Thyroid gland (tissue), 4 donors: ENCODE results near the gene PEPD. TPM values are rescaled to one million over a fixed set of nuclear protein-coding genes. Genes with fewer than 3 reads are reported as not detected.

Experiments used
- DNase-seq, 2 donors: peaks; one replicate each; pipeline ENCODE4 v3.0.0-alpha.2; 2019
- H3K27ac ChIP-seq, 3 donors: fragments of 200-600 bp; sonication (generic); 1 replicate in 2 of 3; 2 replicates in 1 of 3; pipeline ENCODE4 v1.5.1; 2016 to 2019; ENCODE audit warnings: mild to moderate bottlenecking in 1 of 3, moderate library complexity in 1 of 3
- H3K27me3 ChIP-seq: fragments of 200-600 bp; sonication (generic); one replicate; pipeline ENCODE4 v1.5.1; 2019
- H3K36me3 ChIP-seq, 2 donors: fragments of 200-600 bp; sonication (generic); one replicate each; pipeline ENCODE4 v1.5.1; 2016 to 2019
- H3K4me1 ChIP-seq, 2 donors: fragments of 200-600 bp; sonication (generic); one replicate each; pipeline ENCODE4 v1.5.1; 2017 to 2019
- H3K4me3 ChIP-seq, 3 donors: fragments of 200-600 bp; sonication (generic); replicated peaks in 1 of 3; 1 replicate in 2 of 3; 2 replicates in 1 of 3; pipeline ENCODE4 v1.5.1; 2016; ENCODE audit warnings: mild to moderate bottlenecking in 1 of 3
- H3K9me3 ChIP-seq: fragments of 200-600 bp; sonication (generic); one replicate; pipeline ENCODE4 v1.5.1; 2017
- CTCF ChIP-seq, 6 experiments: fragments of 200-600 bp in 3 of 6; fragments of 450-650 bp in 3 of 6; sonication (generic) in 3 of 6; IDR thresholded peaks; one replicate each; pipeline ENCODE4 v1.5.1; 2016 to 2019; ENCODE audit warnings: antibody characterized with exemption in 6 of 6, mild to moderate bottlenecking in 2 of 6, inconsistent platforms in 1 of 6, moderate library complexity in 1 of 6
- POLR2A ChIP-seq, 2 donors: fragments of 450-650 bp; IDR thresholded peaks; one replicate each; pipeline ENCODE4 v1.6.1; 2017; ENCODE audit warnings: antibody characterized with exemption in 2 of 2, mild to moderate bottlenecking in 2 of 2, moderate library complexity in 1 of 2
- WGBS, 2 donors: methylation state at CpG; one replicate each; pipeline ENCODE4 v1.1.5; 2017; 5-methylcytosine and 5-hydroxymethylcytosine counted together
- intact Hi-C: fragments of 100-400 bp; cut with DNase I; formaldehyde crosslinking; loops from one replicate; pipeline ENCODE4 v1.15.1; 2023
- total RNA-seq, 4 donors: library from RNA; depleted of rRNA; stranded (reverse); fragments of >200 nt; gene quantifications; one replicate each; pipeline ENCODE4 v1.2.3, GENCODE V29; 2016

Gene PEPD
- total RNA-seq, 4 donors from 2014 or later, result 76.8 to 121 (median 102) TPM

- intact Hi-C loops, result no loop called here
- no peaks in the 10 kb centered on the region for H3K9me3 ChIP-seq
- no peaks in the 10 kb centered on the region for H3K4me1 ChIP-seq
- no peak for DNase-seq
- H3K4me3 ChIP-seq, result no peak overlapping the region
- no peak overlapping the region for H3K27ac ChIP-seq
- 95% methylated on average over 9 to 17 of the region's 20 CpGs for WGBS, 2 donors
- TF ChIP-seq POLR2A (IDR thresholded peaks at IDR 0.05) (no peak), CTCF (IDR thresholded peaks at IDR 0.05) (no peak)
- H3K27me3 ChIP-seq, result no peaks in the 10 kb centered on the region
- no peaks in the 10 kb centered on the region for H3K36me3 ChIP-seq
These were observed 109.9 kb downstream of the PEPD start for GRCh38 chr19:33411621-33412180.

- H3K4me3 ChIP-seq, result no peak overlapping the region
- H3K9me3 ChIP-seq, result no peaks in the 10 kb centered on the region
- no peaks in the 10 kb centered on the region for H3K4me1 ChIP-seq
- H3K27ac ChIP-seq, result no peak overlapping the region
- TF ChIP-seq POLR2A (IDR thresholded peaks at IDR 0.05) (no peak), CTCF (IDR thresholded peaks at IDR 0.05) (no peak)
- intact Hi-C loops, result no loop called here
- DNase-seq, result no peak
- H3K36me3 ChIP-seq, result no peaks in the 10 kb centered on the region
- WGBS, 2 donors, result 90 to 92% methylated on average over 2 to 12 of the region's 21 CpGs
- no peaks in the 10 kb centered on the region for H3K27me3 ChIP-seq
These were observed 110.6 kb downstream of the PEPD start for GRCh38 chr19:33410915-33411401.

- Histone ChIP-seq H3K4me3 (no peak overlapping the region), H3K4me1 (no peaks in the 10 kb centered on the region), H3K36me3 (no peaks in the 10 kb centered on the region), H3K9me3 (no peaks in the 10 kb centered on the region), H3K27me3 (no peaks in the 10 kb centered on the region), H3K27ac (no peak overlapping the region)
- no peak for TF ChIP-seq CTCF (IDR thresholded peaks at IDR 0.05)
- no peak for TF ChIP-seq POLR2A (IDR thresholded peaks at IDR 0.05)
- intact Hi-C loops, result loop anchor here (2.0 kb wide), 1 partner anchor 169 kb away; no protein-coding TSS in a partner anchor
- DNase-seq, result no peak
- WGBS, 2 donors, result 96 to 97% methylated on average over 5 to 14 of the region's 27 CpGs
These were observed 111.5 kb downstream of the PEPD start for GRCh38 chr19:33409906-33410685.

GRCh38 chr19:33408538-33409434 lies 112.8 kb downstream of the PEPD start:
- Histone ChIP-seq H3K4me3 (no peak overlapping the region), H3K27ac (no peak overlapping the region), H3K36me3 (no peaks in the 10 kb centered on the region), H3K4me1 (no peaks in the 10 kb centered on the region), H3K27me3 (no peaks in the 10 kb centered on the region), H3K9me3 (no peaks in the 10 kb centered on the region)
- WGBS, 2 donors, result 95% methylated on average over 13 to 16 of the region's 18 CpGs
- TF ChIP-seq CTCF (IDR thresholded peaks at IDR 0.05) (no peak), POLR2A (IDR thresholded peaks at IDR 0.05) (no peak)
- no peak for DNase-seq
- intact Hi-C loops, result loop anchor here (2.0 kb wide), 1 partner anchor 168 kb away; no protein-coding TSS in a partner anchor
